ENCODE data around the gene IFT122. TPM values are rescaled to one million over a fixed set of nuclear protein-coding genes. Genes with fewer than 3 reads are reported as not detected.
"Not testable (repeated sequence)": the region's sequence is repeated elsewhere in the genome, so short reads cannot be mapped to it uniquely, and the experiment has no call there.

IFT122 gene
- total RNA-seq, 2 donors from 2014 or later: 20.2 to 43.4 TPM

DNA sequence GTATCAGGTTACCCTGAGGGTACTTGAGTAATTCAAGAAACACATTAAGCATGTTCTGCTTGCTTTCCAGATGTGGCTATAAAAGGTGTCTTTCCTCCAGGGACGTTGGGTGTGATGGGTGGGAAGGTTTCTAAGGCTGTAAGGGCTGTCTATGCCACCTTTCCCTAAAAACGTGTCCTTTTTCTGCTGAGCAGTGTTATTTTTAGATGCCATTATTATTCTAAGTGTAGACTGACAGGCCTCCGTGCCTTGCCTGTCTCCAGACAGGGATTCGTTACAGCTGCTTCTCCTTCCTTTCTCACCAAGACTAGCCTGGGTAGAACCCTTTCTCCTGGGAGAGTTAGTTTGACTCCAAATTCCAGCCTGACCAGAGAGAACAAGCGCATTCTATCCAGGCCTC, 61.6 kb downstream of the IFT122 start:
- DNase-seq (no peak), ATAC-seq (no peak)

DNA sequence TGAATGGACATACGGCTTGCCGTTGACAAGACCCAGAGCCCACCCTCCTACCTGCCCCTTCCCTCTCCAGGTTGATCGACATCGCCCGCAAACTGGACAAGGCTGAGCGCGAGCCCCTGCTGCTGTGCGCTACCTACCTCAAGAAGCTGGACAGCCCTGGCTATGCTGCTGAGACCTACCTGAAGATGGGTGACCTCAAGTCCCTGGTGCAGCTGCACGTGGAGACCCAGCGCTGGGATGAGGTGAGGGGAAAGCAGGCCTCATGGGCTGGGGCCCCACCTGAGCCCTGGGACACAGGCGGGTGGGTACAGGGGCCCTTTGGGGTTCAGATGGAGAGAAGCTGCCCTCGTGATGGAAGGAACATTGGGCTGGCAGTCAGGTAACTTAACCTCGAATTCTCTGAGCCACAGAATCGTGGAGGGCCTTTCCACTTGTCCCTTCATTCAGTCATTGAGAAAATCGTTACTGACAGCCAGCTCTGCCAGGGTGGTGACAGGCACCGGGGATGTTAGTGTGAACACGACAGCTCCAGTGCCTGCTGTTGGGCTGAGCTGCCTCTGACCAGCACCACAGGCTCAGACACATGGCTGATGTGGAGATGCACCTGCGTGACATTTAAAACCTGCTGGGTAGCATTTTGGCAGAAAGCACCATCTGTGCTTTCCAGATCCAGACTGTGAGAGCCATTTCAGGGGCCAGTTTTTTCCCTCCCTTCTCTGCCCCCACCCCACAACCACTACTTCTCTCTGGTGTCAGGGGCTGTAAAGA, 62.8 kb downstream of the IFT122 start:
- ATAC-seq (peak; percentile 22 to 49), DNase-seq (no peak)
- intact Hi-C loops (cut with DNase I): loop anchor here in 1 of 2 donors (5.0 kb wide), 2 partner anchors 41 to 54 kb away; no protein-coding TSS in a partner anchor

More for the DNA sequence above, 61.6 kb downstream of the IFT122 start:
- intact Hi-C loops (cut with DNase I): loop anchor here in 1 of 2 donors (5.0 kb wide), 2 partner anchors 39 to 56 kb away; no protein-coding TSS in a partner anchor

DNA sequence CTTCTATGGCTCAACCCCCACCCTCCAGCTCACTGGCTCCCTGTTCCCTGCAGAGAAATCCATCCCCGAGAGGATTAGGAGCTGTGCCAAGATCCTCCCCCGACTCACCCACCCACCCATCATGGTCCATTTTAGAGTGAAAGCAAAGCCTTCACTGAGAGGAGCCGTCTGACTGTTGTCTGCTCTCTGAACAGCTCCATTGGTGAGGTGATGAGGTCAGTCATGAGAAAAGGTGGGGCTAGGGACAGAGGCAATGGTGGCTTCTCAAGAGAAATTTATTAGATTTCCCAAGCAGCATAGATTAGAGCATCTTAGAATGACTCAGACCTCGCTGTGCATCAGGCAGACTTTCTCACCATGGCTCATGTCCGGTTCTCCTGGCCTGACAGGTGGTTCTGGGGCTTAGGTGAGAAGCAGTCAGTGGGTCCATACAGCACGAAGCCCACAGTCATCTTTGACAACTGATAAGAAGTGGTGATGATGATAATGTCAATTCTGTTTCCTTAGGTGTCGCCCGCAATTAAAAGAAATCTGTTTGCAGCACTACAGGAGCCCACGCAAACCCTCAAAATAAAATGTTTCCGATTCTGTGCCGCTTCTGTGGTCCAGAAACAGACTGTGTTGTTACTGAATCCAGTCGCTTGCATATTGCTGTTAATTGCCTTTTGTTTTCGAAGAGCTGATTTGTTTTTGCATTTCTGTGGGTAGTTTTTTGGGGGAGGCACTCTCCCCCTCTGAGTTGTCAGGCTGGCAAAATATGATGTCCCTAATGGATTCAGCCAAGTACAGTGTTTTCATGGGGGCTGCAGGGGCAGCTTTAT, 63.7 kb downstream of the IFT122 start:
- intact Hi-C loops (cut with DNase I): loop anchor here in 1 of 2 donors (5.0 kb wide), 2 partner anchors 41 to 54 kb away; no protein-coding TSS in a partner anchor
- ATAC-seq (no peak), DNase-seq (no peak)

DNA sequence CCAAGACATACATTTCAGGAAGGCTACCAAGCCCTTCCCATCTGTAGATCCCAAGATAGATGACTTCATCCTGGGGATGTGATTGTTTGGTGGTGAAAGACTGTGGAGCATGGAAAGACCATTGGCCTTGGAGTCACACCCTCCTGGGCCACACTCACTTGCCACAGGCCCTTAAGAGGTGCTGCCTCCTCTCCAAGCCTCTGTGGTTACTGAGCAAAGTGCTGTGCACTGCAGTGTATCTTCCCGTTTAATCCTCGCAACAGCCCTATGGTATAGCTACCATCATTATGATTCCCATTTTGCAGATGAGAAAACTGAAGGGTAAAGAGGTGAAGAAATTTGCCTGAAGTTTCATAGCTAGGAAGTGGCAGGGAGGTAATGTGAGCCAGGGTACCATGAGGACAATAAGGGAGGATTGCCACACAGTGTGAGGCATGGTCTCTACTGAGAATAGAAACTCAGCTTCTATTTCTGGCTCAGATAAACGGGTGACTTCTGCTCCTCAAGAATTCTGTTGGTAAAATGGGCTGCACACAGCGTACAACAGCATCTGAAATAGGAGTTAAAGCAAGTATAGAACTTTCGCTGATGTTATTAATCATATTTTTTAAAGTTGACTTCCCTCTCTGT, 64.6 kb downstream of the IFT122 start:
- DNase-seq (no peak), ATAC-seq (peak; percentile 45 to 52)
- intact Hi-C loops (cut with DNase I): loop anchor here in 1 of 2 donors (5.0 kb wide), 3 partner anchors 38 to 53 kb away; partner anchors contain the start of gene H1-8

- DNase-seq: no peak
- ATAC-seq: no peak
- intact Hi-C loops (cut with DNase I): loop anchor here in 1 of 2 donors (5.0 kb wide), 1 partner anchor 37 kb away; the partner anchor contains the start of gene H1-8
Observed at GRCh38 chr3:129505341-129505740, 65.3 kb downstream of the IFT122 start.

DNA sequence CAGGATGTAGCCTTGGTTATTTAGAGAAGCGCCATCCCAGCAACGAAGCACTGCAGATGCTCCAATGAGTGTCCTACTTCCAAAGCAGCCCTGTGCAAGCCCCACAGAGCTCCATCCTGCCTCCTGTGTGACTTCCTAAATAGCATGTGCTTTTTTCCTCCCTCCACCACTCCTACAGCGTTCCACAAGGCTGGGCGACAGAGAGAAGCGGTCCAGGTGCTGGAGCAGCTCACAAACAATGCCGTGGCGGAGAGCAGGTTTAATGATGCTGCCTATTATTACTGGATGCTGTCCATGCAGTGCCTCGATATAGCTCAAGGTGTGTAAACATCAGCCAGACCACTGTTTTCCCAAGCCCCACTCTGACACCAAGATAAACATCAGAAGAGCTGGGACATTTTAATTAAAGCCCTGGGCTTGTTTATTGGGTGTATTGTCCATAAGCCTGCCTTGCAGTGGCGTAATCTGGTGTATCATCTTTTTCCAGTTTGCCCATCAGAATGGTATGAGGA, 66.3 kb downstream of the IFT122 start:
- ATAC-seq (no peak), DNase-seq (no peak)
- intact Hi-C loops (cut with DNase I): loop anchor here in 1 of 2 donors (5.0 kb wide), 1 partner anchor 36 kb away; the partner anchor contains the start of gene H1-8

DNA sequence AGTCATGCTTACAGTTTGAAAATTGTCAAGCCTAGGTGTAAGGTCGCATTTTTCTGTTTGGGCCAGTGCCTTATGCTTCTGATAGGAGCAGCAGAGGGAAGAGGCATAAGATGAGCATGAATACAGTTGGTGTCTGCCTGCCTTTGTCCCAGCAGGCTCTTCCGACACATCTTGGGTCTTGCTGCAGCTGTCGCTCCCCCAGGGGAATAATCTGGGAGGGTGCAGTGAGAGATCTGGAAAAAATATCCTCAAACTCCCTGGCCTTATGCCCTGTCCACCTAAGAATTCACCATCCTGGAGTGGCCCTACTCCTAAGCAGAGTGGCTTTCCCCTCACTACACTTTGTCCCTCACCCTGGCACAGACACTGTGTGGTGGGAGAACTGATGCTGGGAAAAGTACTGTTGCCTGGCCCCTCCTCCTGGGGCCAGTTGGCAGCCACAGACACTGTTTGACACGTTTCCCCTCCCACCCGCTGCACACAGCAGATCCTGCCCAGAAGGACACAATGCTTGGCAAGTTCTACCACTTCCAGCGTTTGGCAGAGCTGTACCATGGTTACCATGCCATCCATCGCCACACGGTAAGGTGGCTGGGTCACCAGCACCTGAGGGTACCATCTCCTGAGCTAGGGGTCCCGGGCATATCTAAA, 67.3 kb downstream of the IFT122 start:
- DNase-seq: peak; percentile 52
- intact Hi-C loops (cut with DNase I): loop anchor here in 1 of 2 donors (5.0 kb wide), 1 partner anchor 35 kb away; the partner anchor contains the start of gene H1-8
- peak; percentile 68 to 84 for ATAC-seq

GRCh38 chr3:129512595-129512994, 72.6 kb downstream of the IFT122 start:
- intact Hi-C loops (cut with DNase I): no loop called here
- DNase-seq: no peak
- no peak for ATAC-seq

DNA sequence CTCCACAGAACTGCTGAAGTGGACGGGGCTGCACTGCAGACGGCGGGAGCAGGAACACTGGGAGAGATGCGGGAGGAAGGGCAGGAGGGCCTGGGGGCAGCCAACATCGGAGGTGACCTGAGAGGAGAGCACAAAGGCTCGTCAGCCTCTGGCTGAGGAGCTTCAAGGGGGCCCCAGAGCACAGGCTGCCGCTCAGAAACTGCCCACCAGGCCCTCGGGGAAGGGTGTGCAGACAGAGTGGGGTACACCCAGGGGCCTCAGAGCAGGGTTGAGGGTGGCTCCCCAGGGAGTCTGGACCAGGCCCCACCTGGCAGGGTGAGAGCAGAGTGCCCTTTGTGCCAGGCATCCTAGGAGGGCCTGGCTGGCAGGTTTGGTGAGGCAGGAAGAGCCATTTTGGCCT, 73.7 kb downstream of the IFT122 start:
- DNase-seq (no peak), ATAC-seq (no peak)
- intact Hi-C loops (cut with DNase I): no loop called here

DNA sequence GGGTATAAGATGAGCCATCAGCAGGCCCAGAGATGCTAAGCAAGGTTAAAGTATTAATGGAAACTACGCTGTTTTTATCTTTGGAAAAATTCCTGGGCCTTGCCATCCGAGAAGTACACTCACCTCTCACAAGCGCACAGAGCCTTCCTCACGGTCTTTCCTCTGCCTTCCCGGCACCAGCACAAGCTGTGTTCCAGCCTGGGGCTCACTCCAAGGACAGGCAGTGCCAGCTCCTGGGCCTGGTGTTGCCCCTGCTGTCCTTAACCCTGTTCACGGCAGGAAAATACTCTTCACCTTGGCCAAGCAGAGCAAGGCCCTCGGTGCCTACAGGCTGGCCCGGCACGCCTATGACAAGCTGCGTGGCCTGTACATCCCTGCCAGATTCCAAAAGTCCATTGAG, 74.1 kb downstream of the IFT122 start:
- intact Hi-C loops (cut with DNase I): no loop called here
- no peak for DNase-seq
- no peak for ATAC-seq

- DNase-seq (no peak), ATAC-seq (no peak)
- intact Hi-C loops (cut with DNase I): no loop called here
Observed at GRCh38 chr3:129514563-129514962, 74.5 kb downstream of the IFT122 start.

GRCh38 chr3:129515108-129515820, 75.2 kb downstream of the IFT122 start:
- intact Hi-C loops (cut with DNase I); ATAC-seq; DNase-seq: not testable (repeated sequence)

GRCh38 chr3:129515821-129516432, 75.9 kb downstream of the IFT122 start:
- DNase-seq; ATAC-seq; intact Hi-C loops (cut with DNase I): not testable (repeated sequence)

DNA sequence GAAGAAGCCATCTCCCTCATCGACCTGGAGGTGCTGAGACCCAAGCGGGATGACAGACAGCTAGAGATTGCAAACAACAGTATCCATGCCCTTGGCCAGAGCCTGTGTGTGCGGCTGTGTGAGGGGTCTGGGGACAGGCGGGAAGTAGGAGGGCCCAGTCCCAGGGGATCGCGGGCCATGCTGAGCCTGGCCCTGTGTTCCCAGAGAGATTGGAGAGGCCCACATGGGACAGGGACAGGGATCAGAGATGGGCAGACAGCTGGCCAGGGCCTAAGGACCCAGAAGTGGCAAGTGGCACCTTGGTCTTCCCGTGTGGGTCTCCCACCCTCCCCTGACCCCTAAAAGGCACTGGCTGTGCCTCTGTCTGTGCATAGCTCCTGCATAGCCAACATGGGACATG, 77.5 kb downstream of the IFT122 start:
- DNase-seq: no peak
- intact Hi-C loops (cut with DNase I): no loop called here
- ATAC-seq: no peak

GRCh38 chr3:129518038-129518561, 78.1 kb downstream of the IFT122 start:
- intact Hi-C loops (cut with DNase I): no loop called here
- no peak for DNase-seq
- no peak for ATAC-seq

- ATAC-seq: no peak
- DNase-seq: no peak
- intact Hi-C loops (cut with DNase I): no loop called here
Observed at GRCh38 chr3:129518581-129518980, 78.6 kb downstream of the IFT122 start.

DNA sequence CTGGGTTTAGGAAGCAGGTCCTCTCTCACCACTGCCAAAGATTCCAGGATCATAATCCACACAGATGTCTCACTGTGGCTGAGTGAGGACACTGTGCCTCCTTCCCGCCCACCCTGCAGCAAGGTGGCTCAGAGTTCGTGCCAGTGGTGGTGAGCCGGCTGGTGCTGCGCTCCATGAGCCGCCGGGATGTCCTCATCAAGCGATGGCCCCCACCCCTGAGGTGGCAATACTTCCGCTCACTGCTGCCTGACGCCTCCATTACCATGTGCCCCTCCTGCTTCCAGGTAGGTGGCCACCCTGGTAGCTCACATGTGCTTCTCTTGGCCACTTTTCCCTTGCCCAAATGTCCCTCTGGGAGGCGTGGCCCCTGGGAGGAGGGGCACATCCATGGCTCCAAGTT, 79.4 kb downstream of the IFT122 start:
- intact Hi-C loops (cut with DNase I): no loop called here
- ATAC-seq: no peak
- no peak for DNase-seq
